ENCODE results near the gene RFT1. TPM values are rescaled to one million over a fixed set of nuclear protein-coding genes. Genes with fewer than 3 reads are reported as not detected.

Gene RFT1
- total and polyA plus RNA-seq, 9 donors = 8.3 to 23.6 (median 17.8) TPM

DNA sequence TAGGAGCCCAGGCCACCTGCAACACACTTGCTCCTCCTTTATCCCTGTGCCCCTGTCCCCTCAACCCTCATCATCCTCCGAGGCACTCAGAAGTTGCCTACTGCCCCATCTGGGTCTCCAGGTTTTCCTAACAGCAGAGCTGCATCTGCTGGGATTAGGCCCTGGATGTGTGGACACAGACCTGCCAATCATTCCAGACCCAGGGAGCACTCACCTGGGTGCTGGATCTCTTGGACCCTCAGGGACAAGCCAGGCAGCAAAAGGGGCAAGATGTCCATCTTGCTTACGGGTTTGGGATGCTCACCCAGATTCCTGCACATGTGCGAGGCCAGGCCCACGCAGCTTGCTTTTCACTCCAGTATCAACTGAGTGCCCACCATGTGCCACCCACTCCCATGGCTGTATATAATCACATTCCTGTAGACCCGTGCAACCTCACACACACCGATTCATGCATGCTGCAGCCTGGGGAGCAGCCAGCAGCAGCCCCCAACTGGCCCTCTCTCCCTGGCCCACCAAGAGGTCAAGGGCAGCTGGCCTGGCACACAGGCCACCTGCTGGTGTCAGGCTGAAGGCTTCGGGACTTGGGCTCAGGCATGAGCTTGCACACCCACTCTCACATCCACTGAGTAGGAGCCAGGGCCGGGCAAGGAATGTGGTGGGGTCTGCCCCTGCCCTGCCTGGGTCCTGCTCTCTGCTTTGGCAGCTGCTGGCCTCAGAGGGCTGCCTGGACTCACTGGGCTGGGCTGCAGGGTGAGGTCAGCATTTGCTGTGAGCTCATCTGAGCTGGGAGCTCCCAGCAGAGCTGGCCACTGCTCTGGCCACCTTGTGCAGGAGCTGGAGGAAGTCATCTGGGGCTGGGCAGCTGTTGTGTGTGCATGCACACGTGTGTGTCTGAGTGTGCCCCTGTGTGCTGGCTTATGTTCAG is 45.6 kb upstream of the RFT1 start:
- Histone ChIP-seq H3K4me3 (no peak overlapping the region), H3K4me1 (ENCODE audit: insufficient read depth) (no peaks in the 10 kb centered on the region), H3K27me3 (no peaks in the 10 kb centered on the region), H3K27ac (no peak overlapping the region), H3K36me3 (no peaks in the 10 kb centered on the region), H3K9me3 (no peaks in the 10 kb centered on the region)
- WGBS, 3 donors = 66 to 75% (median 72%) methylated on average over 9 of the region's 9 CpGs
- intact Hi-C loops (cut with DNase I) = no loop called here
- TF ChIP-seq, protein P1, sequence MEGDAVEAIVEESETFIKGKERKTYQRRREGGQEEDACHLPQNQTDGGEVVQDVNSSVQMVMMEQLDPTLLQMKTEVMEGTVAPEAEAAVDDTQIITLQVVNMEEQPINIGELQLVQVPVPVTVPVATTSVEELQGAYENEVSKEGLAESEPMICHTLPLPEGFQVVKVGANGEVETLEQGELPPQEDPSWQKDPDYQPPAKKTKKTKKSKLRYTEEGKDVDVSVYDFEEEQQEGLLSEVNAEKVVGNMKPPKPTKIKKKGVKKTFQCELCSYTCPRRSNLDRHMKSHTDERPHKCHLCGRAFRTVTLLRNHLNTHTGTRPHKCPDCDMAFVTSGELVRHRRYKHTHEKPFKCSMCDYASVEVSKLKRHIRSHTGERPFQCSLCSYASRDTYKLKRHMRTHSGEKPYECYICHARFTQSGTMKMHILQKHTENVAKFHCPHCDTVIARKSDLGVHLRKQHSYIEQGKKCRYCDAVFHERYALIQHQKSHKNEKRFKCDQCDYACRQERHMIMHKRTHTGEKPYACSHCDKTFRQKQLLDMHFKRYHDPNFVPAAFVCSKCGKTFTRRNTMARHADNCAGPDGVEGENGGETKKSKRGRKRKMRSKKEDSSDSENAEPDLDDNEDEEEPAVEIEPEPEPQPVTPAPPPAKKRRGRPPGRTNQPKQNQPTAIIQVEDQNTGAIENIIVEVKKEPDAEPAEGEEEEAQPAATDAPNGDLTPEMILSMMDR (IDR thresholded peaks at IDR 0.05) = no peak
- no peak for TF ChIP-seq EP300 (IDR thresholded peaks at IDR 0.05)
- TF ChIP-seq POLR2A (IDR thresholded peaks at IDR 0.05) = no peak
- no peak for DNase-seq

DNA sequence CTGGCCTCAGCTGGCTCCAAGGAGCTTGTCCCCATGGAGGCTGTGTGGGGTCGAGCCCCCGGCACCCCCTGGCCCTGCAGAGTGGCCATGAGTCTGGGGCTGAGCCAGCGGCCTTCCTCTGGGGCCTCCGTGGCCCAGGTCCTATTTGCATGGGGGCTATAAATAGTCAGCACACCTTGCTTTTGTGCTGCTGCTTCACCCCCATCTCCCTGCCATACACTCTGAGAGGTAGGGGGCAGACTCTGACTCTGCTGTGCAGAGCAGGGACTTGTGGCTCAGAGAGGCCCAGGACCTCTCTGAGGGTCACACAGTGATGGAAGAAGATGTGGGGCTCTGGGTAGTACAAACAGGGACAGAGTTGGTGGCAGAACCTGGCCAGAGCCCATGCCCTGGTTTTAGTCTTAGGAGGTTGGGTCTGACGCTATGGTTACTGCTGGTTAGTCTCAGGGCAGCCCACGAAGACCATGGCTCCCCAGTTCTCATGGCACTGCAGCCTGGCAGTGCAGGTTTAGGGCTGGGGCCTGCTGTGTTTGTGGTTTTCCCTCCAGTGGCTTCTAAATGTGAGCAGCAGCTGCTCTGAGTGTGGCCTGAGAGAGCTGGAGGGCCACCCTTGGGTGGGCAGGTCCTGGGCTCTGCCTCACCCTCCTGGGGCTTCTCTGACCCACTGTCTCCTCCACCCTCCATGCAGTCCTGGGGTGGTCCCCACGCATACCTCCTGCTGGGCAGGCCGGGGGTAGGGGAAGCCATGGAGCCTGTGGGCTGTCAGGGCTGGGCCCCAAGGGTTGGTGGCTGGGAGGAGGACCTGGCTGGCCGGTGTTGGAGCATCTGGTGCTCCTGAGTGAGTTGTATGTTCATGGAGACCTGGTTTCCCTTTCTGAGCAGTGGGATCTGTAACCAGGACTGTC is 44.4 kb upstream of the RFT1 start:
- TF ChIP-seq EP300 (IDR thresholded peaks at IDR 0.05) (no peak), POLR2A (IDR thresholded peaks at IDR 0.05) (no peak)
- TF ChIP-seq, protein P1 (IDR thresholded peaks at IDR 0.05) = no peak
- intact Hi-C loops (cut with DNase I) = no loop called here
- no peak overlapping the region for H3K27ac ChIP-seq
- H3K4me3 ChIP-seq = no peak overlapping the region
- no peak for DNase-seq
- H3K27me3 ChIP-seq = no peaks in the 10 kb centered on the region
- no peaks in the 10 kb centered on the region for H3K36me3 ChIP-seq
- WGBS, 3 donors = 66 to 84% (median 75%) methylated on average over 9 of the region's 9 CpGs
- no peaks in the 10 kb centered on the region for H3K9me3 ChIP-seq
- no peaks in the 10 kb centered on the region for H3K4me1 ChIP-seq (ENCODE audit: insufficient read depth)

DNA sequence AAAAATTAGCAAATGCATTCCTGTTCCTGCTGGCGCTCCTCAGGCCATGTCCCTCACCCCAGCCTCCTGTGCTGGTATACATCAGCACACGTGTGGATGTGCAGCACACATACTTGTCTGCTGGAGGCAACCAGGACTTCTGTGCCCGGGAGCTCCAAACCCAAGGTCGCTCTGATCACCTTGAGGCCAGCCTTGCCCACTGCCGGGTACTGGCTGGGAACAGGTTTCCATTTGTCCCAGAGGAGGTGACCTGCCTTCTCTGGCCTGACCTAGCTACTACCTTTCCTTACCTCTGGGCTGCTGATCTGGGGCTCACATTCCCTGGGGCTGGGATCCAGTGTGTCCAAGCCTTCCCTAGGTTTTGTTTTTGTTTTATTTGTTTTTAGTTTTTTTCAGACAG is 42.9 kb upstream of the RFT1 start:
- Histone ChIP-seq H3K4me1 (ENCODE audit: insufficient read depth) (no peaks in the 10 kb centered on the region), H3K4me3 (no peak overlapping the region), H3K27ac (no peak overlapping the region), H3K36me3 (no peaks in the 10 kb centered on the region), H3K27me3 (no peaks in the 10 kb centered on the region), H3K9me3 (no peaks in the 10 kb centered on the region)
- TF ChIP-seq, protein P1 (IDR thresholded peaks at IDR 0.05) = no peak
- TF ChIP-seq POLR2A (IDR thresholded peaks at IDR 0.05) (no peak), EP300 (IDR thresholded peaks at IDR 0.05) (no peak)
- WGBS, 3 donors = 75 to 86% (median 86%) methylated on average over 5 of the region's 5 CpGs
- no peak for DNase-seq
- intact Hi-C loops (cut with DNase I) = no loop called here

DNA sequence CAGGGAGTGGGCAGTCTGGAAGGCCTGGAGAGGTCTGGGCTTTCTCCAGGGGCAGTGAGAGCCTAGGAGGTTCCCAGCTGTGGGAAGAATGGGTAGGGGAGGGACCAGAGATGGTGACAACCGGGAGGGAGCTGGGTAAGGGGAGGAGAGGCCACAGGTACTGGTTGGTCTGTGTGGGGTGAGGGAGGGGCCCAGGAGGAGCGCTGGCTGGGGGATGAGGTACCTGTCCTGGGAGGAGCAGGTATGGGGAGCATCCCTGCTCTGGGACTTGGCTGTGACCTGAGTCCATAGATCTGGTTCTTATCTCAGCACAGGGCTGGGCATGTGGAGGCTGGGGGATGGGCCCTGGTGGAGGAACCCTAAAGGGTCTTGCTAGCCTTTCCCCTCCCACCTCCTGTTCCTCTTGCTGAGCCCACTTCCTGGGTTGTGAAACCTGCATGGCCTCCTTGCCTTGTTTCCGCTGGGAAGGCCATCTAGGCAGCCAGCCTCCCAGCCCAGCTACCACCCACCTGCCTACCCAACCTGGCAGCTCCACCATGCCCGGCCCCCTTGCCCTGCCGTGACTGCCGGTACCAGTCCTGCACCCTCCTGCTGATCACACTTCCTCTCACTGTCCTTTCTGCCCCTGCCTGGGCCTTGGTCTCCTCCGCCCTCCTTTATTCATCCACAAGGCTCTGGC is 41.7 kb upstream of the RFT1 start:
- intact Hi-C loops (cut with DNase I) = no loop called here
- no peaks in the 10 kb centered on the region for H3K36me3 ChIP-seq
- H3K27me3 ChIP-seq = no peaks in the 10 kb centered on the region
- no peak for DNase-seq
- no peak overlapping the region for H3K27ac ChIP-seq
- H3K9me3 ChIP-seq = no peaks in the 10 kb centered on the region
- no peak overlapping the region for H3K4me3 ChIP-seq
- 79 to 86% (median 79%) methylated on average over 7 of the region's 7 CpGs for WGBS, 3 donors
- no peaks in the 10 kb centered on the region for H3K4me1 ChIP-seq (ENCODE audit: insufficient read depth)
- TF ChIP-seq POLR2A (IDR thresholded peaks at IDR 0.05) (no peak), EP300 (IDR thresholded peaks at IDR 0.05) (no peak)
- TF ChIP-seq, protein P1 (IDR thresholded peaks at IDR 0.05) = no peak

Measured in ovary (tissue), 9 donors.